Adrenal gland (tissue), 12 donors: ENCODE measurements around the gene DIP2C. TPM values are rescaled to one million over a fixed set of nuclear protein-coding genes. Genes with fewer than 3 reads are reported as not detected.

Source experiments
- DNase-seq, 7 donors: peaks; one replicate each; pipeline ENCODE4 v3.0.0-alpha.2; 2019 to 2020
- H3K27ac ChIP-seq, 5 donors: fragments of 200-600 bp; sonication (generic) in 4 of 5; 1 replicate in 3 of 5; 2 replicates in 2 of 5; pipeline versions ENCODE4 v1.5.1 to v1.8.0; 2016 to 2020; ENCODE audit warnings: mild to moderate bottlenecking in 1 of 5
- H3K27me3 ChIP-seq: fragments of 200-600 bp; 2 replicates; pipeline ENCODE4 v1.8.0; 2021
- H3K36me3 ChIP-seq, 2 donors: fragments of 200-600 bp; replicated peaks in 1 of 2; 1 replicate in 1 of 2; 2 replicates in 1 of 2; pipeline versions ENCODE4 v1.5.1 to v1.8.0; 2018 to 2022
- H3K4me1 ChIP-seq, 2 donors: fragments of 200-600 bp; replicated peaks in 1 of 2; 1 replicate in 1 of 2; 2 replicates in 1 of 2; pipeline versions ENCODE4 v1.5.1 to v1.8.0; 2018 to 2021
- H3K4me3 ChIP-seq, 4 donors: fragments of 200-600 bp; sonication (generic) in 3 of 4; one replicate each; pipeline ENCODE4 v1.5.1; 2016 to 2018
- H3K9me3 ChIP-seq, 3 donors: fragments of 200-600 bp; sonication (generic) in 1 of 3; replicated peaks in 1 of 3; 1 replicate in 2 of 3; 2 replicates in 1 of 3; pipeline versions ENCODE4 v1.5.1 to v1.8.0; 2016 to 2021
- POLR2A ChIP-seq, 2 donors: fragments of 450-650 bp; IDR thresholded peaks; one replicate each; pipeline ENCODE4 v1.6.1; 2017; ENCODE audit warnings: antibody characterized with exemption in 2 of 2, mild to moderate bottlenecking in 2 of 2, moderate library complexity in 1 of 2
- WGBS, 4 donors: extraction: QIAGEN DNeasy Blood & Tissue Kit in 2 of 4; methylation state at CpG; one replicate each; pipeline versions ENCODE4 v1.1.5 to v1.1.7; 2013 to 2017; 5-methylcytosine and 5-hydroxymethylcytosine counted together
- intact Hi-C, 2 donors: fragments of 100-400 bp; cut with DNase I; formaldehyde crosslinking; loops; one replicate each; pipeline versions ENCODE4 v1.14.1 to v1.15.0; 2022 to 2023
- polyA plus RNA-seq, 3 donors: library from polyadenylated mRNA; stranded (reverse); fragments of 200-250 nt in 2 of 3; fragments of 350-450 nt in 1 of 3; fragmentation: Illumina TruSeq in 1 of 3; extraction: RNeasy Lipid Tissue Mini Kit (QIAGEN cat#74804) in 1 of 3; gene quantifications; one replicate each; pipeline ENCODE4 v1.2.3, GENCODE V29; 2013 to 2014
- total RNA-seq, 9 donors: library from RNA; depleted of rRNA in 4 of 9; stranded (reverse); fragments of >200 nt in 4 of 9; fragments of 120-200 nt in 1 of 9; fragmentation: NEBNext Ultra II Directional in 1 of 9; extraction: Animal tissue kit (Norgen Biotek cat#: 25700) in 1 of 9; gene quantifications; one replicate each; pipeline versions ENCODE4 v1.1.0 to v1.2.4, GENCODE V29; 2013 to 2023
- TF ChIP-seq, protein P1 (sequence below), 6 experiments: fragments of 450-650 bp in 4 of 6; fragments of 200-600 bp in 2 of 6; sonication (generic) in 1 of 6; IDR thresholded peaks; 1 replicate in 5 of 6; 2 replicates in 1 of 6; pipeline versions ENCODE4 v1.5.1 to v1.8.0; 2016 to 2021; ENCODE audit warnings: antibody characterized with exemption in 6 of 6, mild to moderate bottlenecking in 2 of 6, moderate library complexity in 1 of 6
- donor health status: healthy with polysubstance abuse.
- donor health status: Bipolar disorder and iron deficiency.
- donor health status: DM: yes; HTN: yes; CAD: no.
- donor health status: DM: no; HTN: no; CAD: no.
- donor health status: DM: no; HTN: no; CAD: no.
- donor health status: DM: yes; HTN: yes; CAD: no.

Gene DIP2C
- total and polyA plus RNA-seq, 12 donors = 4.8 to 23.9 (median 19.7) TPM

DNA sequence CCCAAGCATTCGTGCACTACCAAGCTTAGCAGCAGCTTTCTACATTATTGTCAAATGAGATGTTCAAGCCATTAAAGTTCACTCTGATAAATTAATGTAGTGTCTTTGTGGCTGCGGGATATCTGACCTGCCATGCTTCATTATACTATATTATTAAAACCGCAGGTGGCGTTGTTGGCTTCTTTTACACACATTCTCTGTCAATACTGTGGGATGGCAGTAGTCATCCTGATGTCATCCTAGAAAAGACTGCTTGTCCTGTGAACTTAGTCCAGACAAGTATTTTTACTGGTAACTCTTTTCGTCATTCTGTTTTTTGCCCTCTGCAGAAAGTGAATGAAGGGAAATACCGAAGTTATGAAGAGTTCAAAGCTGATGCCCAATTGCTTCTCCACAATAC is 450.4 kb downstream of the DIP2C start:
- 93 to 96% (median 94%) methylated on average over 6 of the region's 6 CpGs for WGBS, 4 donors
- H3K27me3 ChIP-seq = no peaks in the 10 kb centered on the region
- no peak overlapping the region for H3K27ac ChIP-seq
- no peaks in the 10 kb centered on the region for H3K9me3 ChIP-seq
- H3K36me3 ChIP-seq = peaks cover 0 to 30% of the 10 kb centered on the region in 2 donors
- H3K4me3 ChIP-seq = no peak overlapping the region
- no peaks in the 10 kb centered on the region for H3K4me1 ChIP-seq
- intact Hi-C loops = no loop called here
- TF ChIP-seq, protein P1, sequence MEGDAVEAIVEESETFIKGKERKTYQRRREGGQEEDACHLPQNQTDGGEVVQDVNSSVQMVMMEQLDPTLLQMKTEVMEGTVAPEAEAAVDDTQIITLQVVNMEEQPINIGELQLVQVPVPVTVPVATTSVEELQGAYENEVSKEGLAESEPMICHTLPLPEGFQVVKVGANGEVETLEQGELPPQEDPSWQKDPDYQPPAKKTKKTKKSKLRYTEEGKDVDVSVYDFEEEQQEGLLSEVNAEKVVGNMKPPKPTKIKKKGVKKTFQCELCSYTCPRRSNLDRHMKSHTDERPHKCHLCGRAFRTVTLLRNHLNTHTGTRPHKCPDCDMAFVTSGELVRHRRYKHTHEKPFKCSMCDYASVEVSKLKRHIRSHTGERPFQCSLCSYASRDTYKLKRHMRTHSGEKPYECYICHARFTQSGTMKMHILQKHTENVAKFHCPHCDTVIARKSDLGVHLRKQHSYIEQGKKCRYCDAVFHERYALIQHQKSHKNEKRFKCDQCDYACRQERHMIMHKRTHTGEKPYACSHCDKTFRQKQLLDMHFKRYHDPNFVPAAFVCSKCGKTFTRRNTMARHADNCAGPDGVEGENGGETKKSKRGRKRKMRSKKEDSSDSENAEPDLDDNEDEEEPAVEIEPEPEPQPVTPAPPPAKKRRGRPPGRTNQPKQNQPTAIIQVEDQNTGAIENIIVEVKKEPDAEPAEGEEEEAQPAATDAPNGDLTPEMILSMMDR (IDR thresholded peaks at IDR 0.05) = no peak
- no peak for TF ChIP-seq POLR2A (IDR thresholded peaks at IDR 0.05)
- no peak for DNase-seq

DNA sequence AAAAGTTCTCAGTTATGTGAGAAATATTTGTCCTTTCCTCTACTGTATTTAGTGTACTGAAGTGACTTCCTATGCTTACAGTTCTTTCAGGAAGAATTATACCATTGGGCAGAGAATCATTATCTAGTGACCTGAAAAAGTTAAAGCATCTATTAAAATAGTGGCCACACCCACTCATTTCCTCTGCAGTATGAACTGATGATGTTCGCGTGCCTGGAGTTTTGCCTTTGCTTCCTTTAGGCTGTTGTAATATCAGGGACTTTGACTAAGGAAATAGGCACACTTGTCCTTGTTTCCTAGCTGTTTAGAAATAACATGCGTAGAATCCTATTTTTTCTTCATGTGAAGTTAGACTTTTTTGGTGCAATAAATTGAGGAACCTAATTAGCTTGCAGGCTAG is 453.6 kb downstream of the DIP2C start:
- WGBS, 4 donors = 71 to 81% (median 79%) methylated on average over 3 of the region's 3 CpGs
- intact Hi-C loops = no loop called here

DNA sequence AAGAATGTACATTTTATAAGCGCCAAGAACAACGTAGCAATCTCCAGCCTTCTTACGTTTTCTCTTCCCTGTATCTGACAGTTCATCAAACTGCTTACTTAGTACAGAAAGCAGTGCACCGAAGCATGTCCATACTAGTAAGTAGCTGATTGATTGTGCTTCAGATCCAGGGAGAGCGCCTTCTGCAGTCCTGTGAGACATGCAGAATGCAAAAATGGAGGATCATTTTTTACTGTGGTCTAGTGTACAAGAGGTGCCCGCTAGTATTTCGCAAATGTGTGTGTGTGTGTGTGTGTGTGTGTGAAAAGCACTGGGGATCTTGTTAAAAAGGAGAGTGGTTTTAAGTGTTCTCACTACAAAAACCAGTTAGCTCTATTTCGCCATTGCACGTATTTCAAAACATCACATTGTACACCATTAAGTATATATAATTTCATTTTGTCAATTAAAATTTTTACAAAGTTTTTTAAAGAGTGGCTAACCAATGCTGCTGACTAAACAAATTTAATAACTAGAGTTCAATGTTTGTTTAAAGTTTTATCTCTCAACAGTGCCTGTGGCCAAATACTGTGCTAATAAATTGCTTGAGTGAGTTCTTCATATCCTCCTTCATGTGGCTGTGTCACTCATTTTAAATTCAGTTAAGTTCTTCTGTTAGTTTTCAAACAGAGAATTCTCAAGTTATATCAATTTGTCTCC is 454.6 kb downstream of the DIP2C start:
- 89 to 96% (median 91%) methylated on average over 9 of the region's 9 CpGs for WGBS, 4 donors
- intact Hi-C loops = no loop called here
- H3K4me1 ChIP-seq = no peaks in the 10 kb centered on the region
- H3K9me3 ChIP-seq = no peaks in the 10 kb centered on the region
- TF ChIP-seq POLR2A (IDR thresholded peaks at IDR 0.05) = no peak
- TF ChIP-seq, protein P1 (IDR thresholded peaks at IDR 0.05) = no peak
- DNase-seq = no peak
- no peaks in the 10 kb centered on the region for H3K27me3 ChIP-seq
- no peak overlapping the region for H3K27ac ChIP-seq
- H3K36me3 ChIP-seq = peaks cover 0 to 7% of the 10 kb centered on the region in 2 donors
- no peak overlapping the region for H3K4me3 ChIP-seq

More for the DNA sequence above, 453.6 kb downstream of the DIP2C start:
- H3K9me3 ChIP-seq = no peaks in the 10 kb centered on the region
- no peaks in the 10 kb centered on the region for H3K27me3 ChIP-seq
- no peak overlapping the region for H3K27ac ChIP-seq
- peaks cover 0 to 18% of the 10 kb centered on the region in 2 donors for H3K36me3 ChIP-seq
- TF ChIP-seq, protein P1 (IDR thresholded peaks at IDR 0.05) = no peak
- no peak for TF ChIP-seq POLR2A (IDR thresholded peaks at IDR 0.05)
- no peaks in the 10 kb centered on the region for H3K4me1 ChIP-seq
- H3K4me3 ChIP-seq = no peak overlapping the region
- no peak for DNase-seq

DNA sequence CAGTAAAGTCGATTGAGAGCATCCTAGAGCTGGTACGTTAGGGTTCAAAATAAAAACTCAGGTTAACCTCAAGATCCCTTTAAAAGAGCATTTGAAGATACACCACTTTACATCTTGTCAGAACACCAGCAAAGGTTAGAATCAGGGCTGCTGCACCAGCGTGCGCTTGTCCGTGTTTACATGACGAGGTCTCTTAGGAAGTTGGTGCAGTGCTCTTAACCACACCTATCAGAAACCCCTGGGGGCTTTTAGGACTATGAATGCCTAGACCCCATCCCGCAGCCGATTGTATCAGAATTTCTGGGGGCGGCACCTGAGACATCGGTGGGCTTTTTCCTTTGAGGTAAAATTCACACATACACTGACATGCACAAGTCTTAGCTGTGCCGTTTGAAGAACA is 456.6 kb downstream of the DIP2C start:
- Histone ChIP-seq H3K9me3 (no peaks in the 10 kb centered on the region), H3K4me1 (no peaks in the 10 kb centered on the region), H3K27me3 (no peaks in the 10 kb centered on the region), H3K27ac (no peak overlapping the region), H3K36me3 (peaks cover 0 to 4% of the 10 kb centered on the region in 2 donors), H3K4me3 (no peak overlapping the region)
- 93 to 98% (median 97%) methylated on average over 11 of the region's 11 CpGs for WGBS, 4 donors
- intact Hi-C loops = no loop called here
- no peak for DNase-seq
- TF ChIP-seq, protein P1 (IDR thresholded peaks at IDR 0.05) = no peak
- TF ChIP-seq POLR2A (IDR thresholded peaks at IDR 0.05) = no peak
